GM19025 (cell line): ENCODE measurements around the gene NLN.
"Not testable (repeated sequence)": the region's sequence is repeated elsewhere in the genome, so short reads cannot be mapped to it uniquely, and the experiment has no call there.

Source experiments
- ATAC-seq: cut with Tn5 transposase; IDR thresholded peaks from one replicate; pipeline ENCODE4 v1.9.1; 2021; ENCODE audit warnings: mild to moderate bottlenecking, low read depth, moderate library complexity; ENCODE audit not compliant: unreplicated experiment

NLN gene

GRCh38 chr5:65721720-65722574 is at the start of gene NLN, which contains the start of gene SGTB:
Gene NLN, plus strand, starts transcription at chr5:65722205. Its CDS starts 169 bp downstream, at chr5:65722374.
Gene SGTB, minus strand, starts transcription at chr5:65722109. Its CDS starts 1,302 bp downstream, at chr5:65720807.
- ATAC-seq, result peak; percentile 94

GRCh38 chr5:65672796-65673195 is 49.2 kb upstream of the NLN start:
- ATAC-seq, result no peak

GRCh38 chr5:65674749-65675148 is 47.3 kb upstream of the NLN start:
- no peak for ATAC-seq

GRCh38 chr5:65676056-65676455 is 45.9 kb upstream of the NLN start:
- not testable (repeated sequence) for ATAC-seq

- ATAC-seq, result no peak
These were observed 39.9 kb upstream of the NLN start for GRCh38 chr5:65682148-65682547.

GRCh38 chr5:65693121-65693520 is 28.9 kb upstream of the NLN start:
- no peak for ATAC-seq

- no peak for ATAC-seq
These were observed 26.7 kb upstream of the NLN start for GRCh38 chr5:65695162-65695755.

- no peak for ATAC-seq
These were observed 26.1 kb upstream of the NLN start for GRCh38 chr5:65695896-65696295.

GRCh38 chr5:65696892-65697291 is 25.1 kb upstream of the NLN start:
- ATAC-seq, result no peak

GRCh38 chr5:65699338-65699737 is 22.7 kb upstream of the NLN start:
- no peak for ATAC-seq

- no peak for ATAC-seq
These were observed 20.0 kb upstream of the NLN start for GRCh38 chr5:65702036-65702435.

GRCh38 chr5:65704621-65705239 is 17.3 kb upstream of the NLN start:
- ATAC-seq, result no peak

- ATAC-seq, result no peak
These were observed 14.3 kb upstream of the NLN start for GRCh38 chr5:65707663-65708062.

GRCh38 chr5:65708145-65708544 is 13.9 kb upstream of the NLN start:
- ATAC-seq, result no peak

- no peak for ATAC-seq
These were observed 3.3 kb upstream of the NLN start for GRCh38 chr5:65718576-65719310.

- peak; percentile 0 for ATAC-seq
These were observed 820 bp upstream of the NLN start for GRCh38 chr5:65721050-65721719.

GRCh38 chr5:65722575-65723403 is 784 bp downstream of the NLN start:
- ATAC-seq, result no peak

- ATAC-seq, result no peak
These were observed 5.6 kb downstream of the NLN start for GRCh38 chr5:65727491-65728156.

- no peak for ATAC-seq
These were observed 6.2 kb downstream of the NLN start for GRCh38 chr5:65728218-65728617.
